Inflammatory macrophage treated with lipopolysaccharide for 1 hour (primary cell): Measurements from ENCODE around the gene ALPK1.
A peak's percentile ranks its signal among the peaks of the same experiment; 100 is the strongest.

Source experiments
- DNase-seq, 2 donors: peaks; one replicate each; pipeline ENCODE4 v3.0.0-alpha.2; 2020 to 2022

The ALPK1 gene

GRCh38 chr4:112296949-112297880 is at the start of gene ALPK1:
Gene ALPK1 (plus strand): TSS chr4:112297369.
- DNase-seq, result peak; percentile 92 to 97

GRCh38 chr4:112251019-112251643 is 46.0 kb upstream of the ALPK1 start:
- no peak for DNase-seq

GRCh38 chr4:112252234-112252633 is 44.9 kb upstream of the ALPK1 start:
- no peak for DNase-seq

- peak; percentile 28 to 45 for DNase-seq
Measured at GRCh38 chr4:112253382-112254000, 43.7 kb upstream of the ALPK1 start.

- no peak for DNase-seq
Measured at GRCh38 chr4:112257098-112257497, 40.1 kb upstream of the ALPK1 start.

- peak in 1 of 2 donors; percentile 51 for DNase-seq
Measured at GRCh38 chr4:112266823-112267222, 30.3 kb upstream of the ALPK1 start.

- no peak for DNase-seq
Measured at GRCh38 chr4:112270051-112270450, 27.1 kb upstream of the ALPK1 start.

- no peak for DNase-seq
Measured at GRCh38 chr4:112270640-112271421, 26.3 kb upstream of the ALPK1 start.

- DNase-seq, result no peak
Measured at GRCh38 chr4:112272292-112272691, 24.9 kb upstream of the ALPK1 start.

GRCh38 chr4:112274959-112275358 is 22.2 kb upstream of the ALPK1 start:
- no peak for DNase-seq

GRCh38 chr4:112276113-112276512 is 21.1 kb upstream of the ALPK1 start:
- no peak for DNase-seq

GRCh38 chr4:112277220-112277619 is 19.9 kb upstream of the ALPK1 start:
- no peak for DNase-seq

GRCh38 chr4:112277705-112278448 is 19.3 kb upstream of the ALPK1 start:
- no peak for DNase-seq

- peak in 1 of 2 donors; percentile 63 for DNase-seq
Measured at GRCh38 chr4:112279025-112279881, 17.9 kb upstream of the ALPK1 start.

- DNase-seq, result no peak
Measured at GRCh38 chr4:112279882-112280315, 17.3 kb upstream of the ALPK1 start.

- peak; percentile 29 to 53 for DNase-seq
Measured at GRCh38 chr4:112280386-112281056, 16.6 kb upstream of the ALPK1 start.

- peak in 1 of 2 donors; percentile 64 for DNase-seq
Measured at GRCh38 chr4:112281895-112282398, 15.2 kb upstream of the ALPK1 start.

GRCh38 chr4:112282860-112283667 is 14.1 kb upstream of the ALPK1 start:
- no peak for DNase-seq

GRCh38 chr4:112284166-112284565 is 13.0 kb upstream of the ALPK1 start:
- no peak for DNase-seq
